ENCODE results near the gene MAGI3. TPM values are rescaled to one million over a fixed set of nuclear protein-coding genes. Genes with fewer than 3 reads are reported as not detected.
A peak's percentile ranks its signal among the peaks of the same experiment; 100 is the strongest.

MAGI3 gene
- total and polyA plus RNA-seq, 2 of the 13 experiments (the other 11 are each of a cell fraction or from before 2014, with no cell fraction given), result 4.0 to 11.8 TPM

GRCh38 chr1:113370868-113371267, 19.4 kb upstream of the MAGI3 start:
- Histone ChIP-seq H3K9ac (ENCODE audit: insufficient read depth, low read depth, low read length) (no peak overlapping the region), H3K27me3 (ENCODE audit: control insufficient read depth in 1 of 2, insufficient read depth in 2 of 2, low read length in 2 of 2) (no peaks in the 10 kb centered on the region), H3K36me3 (replicated peaks in 1 of 2; ENCODE audit: control insufficient read depth in 1 of 2, insufficient read depth in 2 of 2, low read length in 2 of 2) (no peaks in the 10 kb centered on the region), H3K4me1 (ENCODE audit: insufficient read depth, low read length) (peaks cover 20% of the 10 kb centered on the region), H3K27ac (ENCODE audit: extremely low read length, insufficient read depth, low read length) (no peak overlapping the region), H4K20me1 (ENCODE audit: insufficient read depth, low read length) (no peaks in the 10 kb centered on the region), H3K9me3 (ENCODE audit: low read length) (no peaks in the 10 kb centered on the region), H2AFZ (ENCODE audit: low read length) (no peak overlapping the region), H3K4me3 (replicated peaks in 1 of 3; ENCODE audit: insufficient read depth in 1 of 3, low read depth in 2 of 3, low read length in 3 of 3) (no peak overlapping the region), H3K4me2 (ENCODE audit: low read depth, low read length) (peak overlapping the region; percentile 29), H3K79me2 (ENCODE audit: insufficient read depth, low read length) (no peaks in the 10 kb centered on the region)
- intact Hi-C loops (cut with micrococcal nuclease; ENCODE audit: unreplicated experiment), result no loop called here
- DNase-seq (ENCODE audit: low spot score) (no peak), FAIRE-seq (no peak), ATAC-seq (no peak)
- POLR2A ChIA-PET, result no interaction called here
- TF ChIP-seq ZNF629 (CRISPR knock-in tag; conservative IDR thresholded peaks at IDR 0.05) (peak; percentile 89), SOX6 (IDR thresholded peaks at IDR 0.05) (no peak), SOX6 (CRISPR knock-in tag; IDR thresholded peaks at IDR 0.05) (no peak), CHD4 (IDR thresholded peaks at IDR 0.05; ENCODE audit: borderline replicate concordance, low read length) (peak; percentile 91; the same call in 1 of the 2 replicates), ZMYM3 (CRISPR knock-in tag; IDR thresholded peaks at IDR 0.05) (0 out of 2 replicates have a peak, but pooled peaks have one; percentile 13)
- 23% methylated on average over 3 of the region's 3 CpGs for WGBS (ENCODE audit: low lambda C conversion rate)
- CTCF ChIA-PET (ENCODE audit: low intra/inter-chr PET ratio, low total read pairs), result no interaction called here
- BruUV-seq (replicated peaks), result no TSS peak
- in situ Hi-C loops (cut with HindIII; ENCODE audit: extremely low pct_ligation_motif_present, low pct_unique_long_range_greater_than_20kb), result no loop called here

- Histone ChIP-seq H3K27me3 (ENCODE audit: control insufficient read depth in 1 of 2, insufficient read depth in 2 of 2, low read length in 2 of 2) (no peaks in the 10 kb centered on the region), H2AFZ (ENCODE audit: low read length) (no peak overlapping the region), H3K79me2 (ENCODE audit: insufficient read depth, low read length) (no peaks in the 10 kb centered on the region), H4K20me1 (ENCODE audit: insufficient read depth, low read length) (no peaks in the 10 kb centered on the region), H3K9me3 (ENCODE audit: low read length) (no peaks in the 10 kb centered on the region), H3K4me3 (replicated peaks in 1 of 3; ENCODE audit: insufficient read depth in 1 of 3, low read depth in 2 of 3, low read length in 3 of 3) (no peak overlapping the region), H3K9ac (ENCODE audit: insufficient read depth, low read depth, low read length) (no peak overlapping the region), H3K27ac (ENCODE audit: extremely low read length, insufficient read depth, low read length) (no peak overlapping the region), H3K36me3 (replicated peaks in 1 of 2; ENCODE audit: control insufficient read depth in 1 of 2, insufficient read depth in 2 of 2, low read length in 2 of 2) (no peaks in the 10 kb centered on the region), H3K4me2 (ENCODE audit: low read depth, low read length) (no peak overlapping the region), H3K4me1 (ENCODE audit: insufficient read depth, low read length) (peaks cover 20% of the 10 kb centered on the region)
- DNase-seq (ENCODE audit: low spot score) (no peak), ATAC-seq (no peak), FAIRE-seq (no peak)
- TF ChIP-seq MAFK (conservative IDR thresholded peaks at IDR 0.05 in 1 of 2, IDR thresholded peaks at IDR 0.05 in 1 of 2; ENCODE audit: low read length in 2 of 2), result peak; percentile 77 to 83
- no peak for TF ChIP-seq FOXA3 (CRISPR knock-in tag; IDR thresholded peaks at IDR 0.05)
- TF ChIP-seq MAFF (IDR thresholded peaks at IDR 0.05; ENCODE audit: low read depth, low read length), result peak; percentile 79
- no TSS peak for BruUV-seq (replicated peaks)
- in situ Hi-C loops (cut with HindIII; ENCODE audit: extremely low pct_ligation_motif_present, low pct_unique_long_range_greater_than_20kb) (no loop called here), intact Hi-C loops (cut with micrococcal nuclease; ENCODE audit: unreplicated experiment) (no loop called here)
- ChIA-PET CTCF (ENCODE audit: low intra/inter-chr PET ratio, low total read pairs) (no interaction called here), POLR2A (no interaction called here)
- 69% methylated on average over 2 of the region's 2 CpGs for WGBS (ENCODE audit: low lambda C conversion rate)
Observed at GRCh38 chr1:113372546-113372945, 17.8 kb upstream of the MAGI3 start.
